GM12864 (cell line): ENCODE results near the gene TDRD9.

Experiments
- DNase-seq: peaks from one replicate; pipeline ENCODE4 v3.0.0-alpha.2; 2011; ENCODE audit warnings: low read depth
- H3K4me3 ChIP-seq: 2 replicates; pipeline ENCODE4 v1.5.1; 2011; ENCODE audit warnings: mild to moderate bottlenecking, low read depth, low read length, control low read depth
- CTCF ChIP-seq: IDR thresholded peaks from 2 replicates; pipeline ENCODE4 v1.5.1; 2011; ENCODE audit warnings: low read depth, mild to moderate bottlenecking, moderate library complexity, low read length, control low read depth, inconsistent platforms; ENCODE audit errors: missing control alignments

The TDRD9 gene

GRCh38 chr14:103881268-103882201 is 46.7 kb upstream of the TDRD9 start:
- no peak for TF ChIP-seq CTCF
- H3K4me3 ChIP-seq, result no peak overlapping the region
- no peak for DNase-seq

DNA sequence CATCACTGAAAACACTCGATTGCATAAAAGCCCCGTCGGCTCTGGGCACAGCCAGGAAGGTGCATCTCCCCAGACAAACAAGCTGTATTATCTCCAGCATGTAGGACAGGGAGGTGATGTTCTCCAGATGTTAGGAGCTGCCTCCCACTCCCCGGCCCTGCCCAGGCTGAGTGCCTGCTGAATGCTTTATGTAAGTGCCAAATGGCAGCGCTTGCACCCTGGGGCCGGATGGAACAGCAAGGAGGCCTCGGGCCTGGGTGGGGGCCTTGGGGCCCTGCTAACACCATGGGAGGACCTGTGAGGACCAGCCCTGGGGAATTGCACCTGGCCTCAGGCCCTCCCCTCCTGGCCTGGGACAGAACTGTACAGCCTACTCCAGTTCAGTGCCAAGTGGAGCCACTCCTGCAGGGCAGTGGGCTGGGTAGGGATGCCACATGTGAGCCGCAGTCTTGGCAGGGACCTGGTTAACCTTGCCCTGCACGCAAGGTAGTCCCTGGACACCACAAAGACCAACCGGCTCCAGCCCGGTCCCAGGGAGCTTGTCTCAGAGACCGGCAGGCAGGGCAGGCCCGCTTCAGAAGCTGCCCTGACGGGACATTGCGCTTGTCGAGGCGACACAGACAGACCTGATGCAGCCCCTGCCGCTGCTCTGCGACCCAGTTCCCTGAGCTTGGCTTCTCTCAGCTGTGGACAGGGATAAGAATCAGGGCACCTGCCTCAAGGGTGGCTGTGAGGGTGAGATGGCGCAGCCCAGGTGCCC is 45.6 kb upstream of the TDRD9 start:
- H3K4me3 ChIP-seq, result no peak overlapping the region
- no peak for DNase-seq
- no peak for TF ChIP-seq CTCF

- no peak overlapping the region for H3K4me3 ChIP-seq
- TF ChIP-seq CTCF, result no peak
- DNase-seq, result no peak
Measured at GRCh38 chr14:103883263-103883523, 45.1 kb upstream of the TDRD9 start.

DNA sequence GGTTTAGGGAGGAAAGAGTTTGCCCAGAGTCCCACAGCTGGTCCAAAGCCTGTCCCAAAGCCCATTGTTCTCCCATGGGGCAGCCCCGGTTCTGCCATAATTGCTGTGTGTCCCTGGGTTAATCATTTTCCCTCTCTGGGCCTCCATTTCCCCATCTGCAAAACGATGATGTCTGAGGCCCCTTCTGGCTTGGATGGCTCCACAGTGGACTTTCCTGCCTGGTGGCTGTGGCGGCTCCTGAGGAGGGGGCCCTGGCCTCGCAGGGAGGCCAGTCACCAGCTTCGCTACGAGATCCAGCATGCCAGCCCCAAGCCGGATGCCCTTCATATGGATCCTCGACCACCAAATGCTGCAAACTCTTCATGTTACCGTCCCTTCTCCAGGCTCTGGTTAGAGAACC is 43.4 kb upstream of the TDRD9 start:
- H3K4me3 ChIP-seq, result no peak overlapping the region
- DNase-seq, result no peak
- TF ChIP-seq CTCF, result no peak

GRCh38 chr14:103885509-103885932 is 42.7 kb upstream of the TDRD9 start:
- DNase-seq, result no peak
- H3K4me3 ChIP-seq, result no peak overlapping the region
- no peak for TF ChIP-seq CTCF

- no peak overlapping the region for H3K4me3 ChIP-seq
- DNase-seq, result no peak
- TF ChIP-seq CTCF, result no peak
Measured at GRCh38 chr14:103886304-103887169, 41.7 kb upstream of the TDRD9 start.
